NOMO-1 treated with DMSO at 0.1 percent for 48 hours (cell line): Measurements from ENCODE around the gene SLC38A8.

ENCODE experiments used
- DNase-seq: peaks from one replicate; lab custom pipeline; 2025; ENCODE audit not compliant: unreplicated experiment; lab: John Stamatoyannopoulos, UW

SLC38A8 gene

DNA sequence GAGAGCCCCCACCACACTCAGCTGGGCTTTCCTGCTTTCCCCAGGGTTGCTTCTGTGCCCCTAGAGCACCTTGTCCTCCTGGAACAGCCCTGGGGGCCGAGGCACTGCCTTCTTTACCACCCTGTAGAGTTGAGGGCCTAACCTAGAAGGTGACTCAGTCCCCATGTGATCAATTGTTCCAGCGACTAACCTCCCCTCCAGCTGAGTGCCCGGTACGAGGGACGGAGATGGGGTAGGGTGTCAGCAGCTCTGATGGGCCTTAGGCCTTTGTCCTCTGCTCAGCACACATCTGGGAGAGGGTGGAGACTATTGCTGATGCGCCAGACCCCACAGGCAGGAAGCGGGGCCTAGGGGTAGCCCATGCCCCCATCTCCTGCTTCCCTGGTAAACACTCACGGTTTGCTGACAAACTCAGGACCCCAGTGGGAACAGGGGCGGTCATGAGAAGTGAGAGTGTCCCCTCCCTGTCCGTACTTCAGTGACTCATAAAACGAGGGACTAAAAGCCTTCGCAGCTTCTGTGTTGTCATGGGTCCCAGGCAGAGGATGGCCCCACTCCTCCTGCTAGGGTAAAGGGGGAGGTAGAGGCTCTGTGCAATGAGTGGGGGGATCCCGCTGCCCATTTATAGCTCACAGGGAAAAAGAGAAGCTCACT, 41.5 kb downstream of the SLC38A8 start:
- no peak for DNase-seq

DNA sequence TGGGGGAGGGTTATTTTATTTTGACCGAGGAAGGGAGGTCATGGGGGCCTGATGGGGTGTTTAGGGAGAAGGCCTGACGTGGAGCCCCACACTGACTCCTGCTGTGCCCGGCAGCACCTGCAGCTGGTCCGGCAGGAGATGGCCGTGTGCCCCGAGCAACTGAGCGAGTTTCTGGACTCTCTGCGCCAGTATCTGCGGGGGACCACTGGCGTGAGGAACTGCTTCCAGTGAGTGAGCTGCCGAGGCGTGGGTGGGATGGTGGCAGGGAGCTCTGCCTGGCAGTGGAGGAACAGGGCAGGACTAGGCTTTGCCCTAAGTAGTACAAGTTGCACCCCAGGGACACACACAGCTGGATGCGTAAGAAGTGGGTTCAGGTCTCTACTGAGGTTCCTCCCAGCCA, 44.5 kb downstream of the SLC38A8 start:
- no peak for DNase-seq

DNA sequence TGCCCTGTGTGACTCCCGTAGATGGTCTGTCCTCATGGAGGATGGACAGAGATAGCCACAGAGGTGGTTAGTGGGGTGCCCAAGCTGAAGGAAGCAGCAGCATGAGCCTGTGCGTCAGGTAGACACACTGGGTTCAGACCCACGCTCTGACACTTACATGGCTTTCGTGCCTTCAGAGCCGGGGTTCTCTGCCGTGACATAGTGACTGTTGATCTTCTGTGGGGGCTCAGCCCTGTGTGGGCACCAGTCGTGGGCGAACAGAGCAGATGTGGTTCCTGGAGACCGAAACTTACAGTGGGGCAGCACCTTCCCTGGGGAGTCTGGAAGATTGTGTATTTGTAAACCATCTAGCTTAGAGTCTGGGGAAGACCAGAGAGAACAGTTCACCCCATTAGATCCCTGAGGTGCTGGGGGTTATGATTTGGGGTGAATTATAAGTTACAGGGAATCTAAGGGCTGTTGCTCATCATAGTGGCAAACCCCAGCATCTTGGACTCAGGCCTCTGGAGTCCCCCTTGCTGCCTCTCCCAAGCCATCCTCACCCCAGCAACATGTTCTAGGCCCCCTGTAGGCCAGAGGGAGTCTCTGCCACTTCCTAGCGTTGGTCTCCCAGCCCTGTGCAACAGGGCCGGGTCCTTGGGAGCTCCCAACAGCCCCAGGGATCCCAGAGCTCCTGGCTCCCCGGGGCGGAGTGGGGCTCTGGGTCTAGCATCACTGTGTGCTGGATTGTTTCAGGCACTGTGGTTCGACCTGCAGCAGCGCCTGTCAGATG, 45.9 kb downstream of the SLC38A8 start:
- DNase-seq, result no peak

GRCh38 chr16:83995754-83996153, 46.8 kb downstream of the SLC38A8 start:
- no peak for DNase-seq

GRCh38 chr16:83994703-83995102, 47.9 kb downstream of the SLC38A8 start:
- DNase-seq, result no peak

GRCh38 chr16:83994087-83994486, 48.5 kb downstream of the SLC38A8 start:
- peak; percentile 83 for DNase-seq

GRCh38 chr16:83992624-83993023, 50.0 kb downstream of the SLC38A8 start:
- no peak for DNase-seq

GRCh38 chr16:83990492-83990891, 52.1 kb downstream of the SLC38A8 start:
- DNase-seq, result no peak

GRCh38 chr16:83989300-83989699, 53.3 kb downstream of the SLC38A8 start:
- no peak for DNase-seq

DNA sequence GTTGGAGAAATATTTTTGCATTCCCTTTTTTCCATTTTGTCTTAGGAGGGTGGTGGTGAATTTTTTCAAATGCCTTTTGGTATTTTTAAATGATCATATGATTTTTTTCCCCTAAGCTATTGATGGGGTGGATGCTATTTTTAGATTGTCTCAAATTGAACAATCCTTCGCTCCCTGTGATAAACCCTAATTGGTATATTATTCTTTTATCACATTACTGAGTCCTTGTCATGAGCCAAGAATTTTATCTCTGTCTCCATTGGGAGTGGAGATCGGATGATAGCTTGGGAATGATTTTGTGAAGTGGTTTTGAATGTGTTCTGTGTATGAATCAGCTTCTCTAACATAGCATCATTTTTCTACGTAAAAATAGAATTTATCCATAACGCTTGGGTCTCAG, 59.1 kb downstream of the SLC38A8 start:
- DNase-seq, result no peak

DNA sequence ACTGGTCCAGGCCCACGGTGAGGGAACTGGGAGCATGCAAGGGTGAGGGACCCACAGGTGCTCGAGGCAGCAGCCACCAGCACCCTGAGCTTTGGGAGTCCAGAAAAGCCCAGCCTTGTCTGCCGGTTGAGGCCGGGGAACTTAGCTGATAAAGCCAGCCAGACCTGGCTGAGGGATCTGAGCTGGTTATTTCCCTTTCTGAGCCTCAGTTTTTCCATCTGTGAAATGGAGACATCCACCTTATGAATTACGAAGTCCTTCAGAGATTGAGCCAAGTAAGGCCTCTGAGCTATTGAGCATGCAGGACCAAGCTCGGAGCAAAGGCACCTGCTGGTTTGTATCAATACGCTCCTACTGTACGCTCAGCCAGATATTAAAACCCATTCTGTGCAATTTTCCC, 60.8 kb downstream of the SLC38A8 start:
- DNase-seq, result no peak

DNA sequence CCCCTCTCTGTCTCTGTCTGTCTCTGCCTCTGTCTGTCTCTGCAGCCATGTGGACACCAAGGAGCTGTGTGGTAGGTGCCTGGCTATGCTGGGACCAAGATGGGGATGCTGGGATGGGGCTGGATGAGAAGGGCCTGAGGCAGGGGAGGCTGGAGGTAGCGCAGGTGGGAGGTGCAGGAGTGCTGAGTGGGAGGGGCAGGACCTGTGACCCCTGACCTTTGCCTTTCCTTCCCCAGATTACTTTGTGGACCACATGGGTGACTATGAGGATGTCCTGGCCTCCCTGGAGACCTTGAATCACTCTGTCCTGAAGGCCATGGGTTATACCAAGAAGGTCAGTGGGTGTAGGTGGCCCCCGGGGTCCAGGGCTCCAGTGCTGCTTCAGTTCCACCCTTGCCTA, 61.8 kb downstream of the SLC38A8 start:
- DNase-seq, result no peak

DNA sequence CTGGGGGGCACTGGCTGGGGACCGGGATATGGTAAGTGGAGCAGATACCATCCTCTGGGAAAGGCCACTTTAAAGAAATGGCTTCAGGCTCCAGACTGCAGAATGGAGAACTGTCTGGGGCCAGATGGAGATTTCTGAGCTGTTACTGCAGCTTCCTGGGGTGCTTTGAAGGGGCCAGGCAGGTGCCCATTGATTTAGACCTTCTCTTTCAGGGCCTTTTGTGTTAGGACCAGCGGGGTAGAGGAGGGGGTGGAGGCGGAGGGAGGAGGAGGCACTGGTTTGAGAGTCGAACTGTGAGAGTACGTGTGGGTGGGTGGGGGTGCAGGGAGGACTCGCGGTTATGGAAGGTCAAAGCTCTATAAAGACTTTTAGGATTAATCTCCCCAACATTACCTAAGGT, 63.2 kb downstream of the SLC38A8 start:
- DNase-seq, result no peak

DNA sequence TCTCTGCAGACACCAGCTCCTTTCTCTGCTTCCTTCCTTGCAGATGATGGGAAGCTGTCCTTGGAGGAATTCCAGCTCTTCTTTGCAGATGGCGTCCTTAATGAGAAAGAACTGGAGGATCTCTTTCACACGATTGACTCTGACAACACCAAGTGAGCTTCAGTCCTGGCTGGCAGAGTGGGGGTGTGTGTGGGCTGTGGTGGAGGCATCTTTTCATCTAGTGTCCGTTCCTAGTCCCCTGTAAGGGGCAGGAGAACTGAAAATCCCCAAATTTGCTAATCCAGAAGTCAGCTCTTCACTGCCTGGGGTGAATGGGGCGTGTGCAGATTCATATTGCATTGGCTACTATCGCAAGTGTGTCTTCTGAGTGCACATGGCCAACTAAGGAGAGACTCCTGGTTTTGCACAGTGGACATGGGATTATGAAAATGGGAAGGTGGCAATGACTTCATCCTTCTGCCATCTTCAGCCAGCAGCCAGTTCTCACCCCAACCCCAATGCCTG, 64.1 kb downstream of the SLC38A8 start:
- no peak for DNase-seq

DNA sequence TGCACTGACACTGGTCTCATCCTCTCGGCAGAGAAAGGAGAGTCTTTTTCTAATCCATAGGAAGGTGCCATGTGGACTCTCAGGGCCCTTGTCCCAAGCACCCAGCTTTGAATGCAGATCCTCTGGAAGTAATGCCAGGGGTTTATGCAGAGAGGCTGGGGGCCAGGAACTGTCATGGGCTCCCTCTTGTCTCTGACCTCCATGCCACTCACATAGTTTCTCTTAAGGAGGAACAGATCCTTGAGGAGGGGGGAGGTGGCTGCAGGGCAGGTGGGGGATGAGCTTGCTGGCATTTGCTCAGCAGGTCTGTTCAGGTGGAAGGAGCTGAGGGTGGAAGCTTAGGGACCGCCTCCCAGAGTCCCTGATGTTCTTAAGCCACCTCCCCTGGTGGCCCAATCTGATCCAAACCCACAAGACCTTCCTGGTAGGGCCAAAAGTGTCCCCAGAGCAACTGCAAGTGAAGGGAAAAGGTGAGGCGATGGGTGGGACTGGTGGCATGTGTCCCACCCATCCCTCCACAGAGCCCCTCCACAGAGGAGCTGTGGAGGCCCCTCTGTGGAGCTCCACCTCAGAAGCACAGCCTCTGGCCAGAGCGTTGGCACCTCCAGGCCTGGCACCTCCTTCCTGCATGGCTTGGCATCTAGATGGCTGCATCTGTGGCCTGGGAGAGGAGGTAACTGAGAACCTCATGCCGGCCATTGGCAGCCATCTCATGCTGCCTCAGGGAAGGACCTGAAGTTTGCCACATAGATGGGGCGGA, 65.4 kb downstream of the SLC38A8 start:
- DNase-seq, result no peak

GRCh38 chr16:83975590-83976260, 66.9 kb downstream of the SLC38A8 start:
- no peak for DNase-seq

GRCh38 chr16:83974475-83974874, 68.1 kb downstream of the SLC38A8 start:
- no peak for DNase-seq

GRCh38 chr16:83973581-83974385, 68.8 kb downstream of the SLC38A8 start:
- no peak for DNase-seq

DNA sequence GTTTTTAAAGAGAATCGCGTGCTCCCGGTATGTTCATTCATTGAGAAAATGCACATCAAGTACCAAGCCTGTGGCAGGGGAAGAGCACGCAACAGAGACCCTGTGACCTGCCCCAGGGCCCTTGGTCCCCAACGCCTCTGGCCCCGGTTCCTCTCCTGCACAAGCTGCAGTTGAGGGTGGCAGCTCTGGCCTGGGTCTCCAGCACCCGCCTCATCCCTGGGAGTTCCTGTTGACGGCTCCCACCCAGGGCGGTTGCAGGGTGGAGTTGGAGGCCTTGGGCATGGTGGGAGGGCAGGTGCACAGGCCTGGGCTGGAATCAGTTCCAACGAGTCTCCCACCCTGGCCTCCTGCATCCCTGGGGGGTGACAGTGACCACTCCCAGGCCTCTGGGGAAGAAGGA, 69.5 kb downstream of the SLC38A8 start:
- DNase-seq, result no peak

DNA sequence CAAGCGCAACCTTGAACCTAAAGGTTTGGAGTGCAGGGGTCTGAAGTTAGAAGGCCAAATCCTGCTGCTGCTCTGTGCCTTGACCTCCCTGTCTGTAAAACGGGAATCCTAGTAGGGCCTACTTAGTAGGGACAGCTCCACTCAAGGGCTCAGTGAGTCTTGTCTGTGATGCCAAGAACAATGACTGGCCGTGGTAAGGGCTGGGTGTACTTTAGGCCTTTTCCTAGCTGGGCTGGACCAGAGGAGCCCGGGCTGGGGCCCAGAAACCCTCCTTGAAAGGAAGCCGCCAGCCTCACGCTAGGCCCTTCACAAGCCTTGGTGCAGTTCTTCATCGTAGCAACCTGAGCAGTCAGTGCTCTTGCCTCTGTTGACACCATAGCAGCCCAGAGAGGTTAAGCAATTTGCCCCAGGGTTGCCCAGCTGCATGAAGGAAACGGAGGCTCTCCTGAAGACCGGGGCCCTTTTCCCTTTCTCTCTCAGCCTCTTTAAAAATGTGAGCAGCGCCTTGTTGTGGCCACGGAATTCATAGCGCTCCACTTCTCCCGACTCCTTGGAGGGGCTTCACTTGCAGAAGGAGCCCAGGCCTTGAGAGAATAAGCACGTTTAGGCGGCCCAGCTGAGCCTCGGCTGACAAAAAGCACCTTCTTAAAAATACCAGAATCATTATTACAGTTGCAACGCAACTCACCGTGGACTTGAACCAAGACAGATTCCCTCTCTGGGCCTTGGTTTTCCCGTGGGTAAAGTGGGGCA, 70.2 kb downstream of the SLC38A8 start:
- no peak for DNase-seq
